ENCODE results near the gene INIP. TPM values are rescaled to one million over a fixed set of nuclear protein-coding genes. Genes with fewer than 3 reads are reported as not detected.

Gene INIP
- total RNA-seq, 1 experiment from 2014 or later: 63.7 TPM

DNA sequence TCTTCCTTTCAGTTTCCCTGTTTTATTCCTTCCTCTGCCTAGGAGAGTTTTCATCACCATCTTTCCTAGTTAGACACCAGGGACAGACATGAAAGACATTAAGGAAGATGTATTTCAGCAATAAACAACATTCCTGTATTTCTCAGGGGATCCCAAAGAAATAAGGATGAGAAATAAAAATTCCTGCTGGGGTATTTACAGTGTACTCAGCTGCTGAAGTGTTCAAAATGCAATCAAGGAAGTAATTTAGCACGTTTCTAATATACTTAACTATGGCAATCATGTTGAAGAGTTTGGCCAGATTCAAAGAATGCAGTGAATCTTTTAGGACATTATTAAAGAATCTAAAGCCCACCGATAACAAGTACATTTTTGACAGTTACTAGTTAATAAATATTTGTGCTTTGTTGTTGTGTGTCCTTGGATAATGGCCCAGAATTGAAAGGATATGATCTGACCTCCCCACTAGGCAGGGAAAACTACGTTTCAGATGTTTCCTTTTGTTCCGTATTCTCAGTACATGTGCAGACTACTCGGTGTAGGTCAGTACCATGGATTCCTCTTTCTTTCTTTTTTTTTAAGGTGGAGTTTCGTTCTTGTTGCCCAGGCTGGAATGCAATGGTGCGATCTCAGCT lies 46.8 kb downstream of the INIP start:
- DNase-seq (ENCODE audit: low read depth): no peak

DNA sequence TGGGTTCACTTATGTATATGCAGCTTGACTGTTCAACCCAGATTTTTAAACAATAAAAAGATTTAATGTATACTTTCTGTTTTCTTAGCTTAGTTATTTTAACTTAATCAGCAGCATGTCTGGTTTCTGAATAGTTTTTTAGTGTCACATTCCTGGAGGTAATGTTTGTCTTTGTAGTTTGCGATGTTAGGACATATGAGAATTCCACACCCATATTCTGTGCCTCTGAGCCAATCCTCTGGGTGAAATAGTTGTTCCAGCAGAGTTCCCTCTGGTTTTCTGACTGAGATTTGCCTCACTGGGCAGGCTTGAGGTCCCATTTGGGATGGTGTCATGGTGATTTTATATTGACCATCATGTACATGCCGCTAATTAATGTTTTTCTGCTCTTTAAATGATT lies 48.6 kb downstream of the INIP start:
- DNase-seq (ENCODE audit: low read depth): no peak

DNA sequence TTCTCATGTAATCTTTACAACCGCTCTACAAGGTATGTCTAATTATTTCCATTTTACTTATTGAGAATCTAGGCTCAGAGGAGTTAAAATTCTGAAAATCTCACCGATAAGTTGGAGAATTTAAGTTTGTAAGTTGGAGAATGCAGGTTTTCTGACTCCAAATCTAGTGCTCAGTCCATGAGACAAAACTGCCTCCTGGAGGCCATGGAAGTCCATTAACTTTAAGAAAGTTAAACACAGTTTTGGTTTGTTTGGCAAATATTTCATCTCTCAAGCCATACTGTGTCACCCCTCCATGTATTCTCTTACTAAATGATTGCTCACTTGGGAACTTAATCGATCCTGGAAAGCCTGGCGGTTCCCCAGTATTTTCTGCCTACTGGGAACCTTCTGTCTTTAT lies 52.6 kb downstream of the INIP start:
- no peak for DNase-seq (ENCODE audit: low read depth)

DNA sequence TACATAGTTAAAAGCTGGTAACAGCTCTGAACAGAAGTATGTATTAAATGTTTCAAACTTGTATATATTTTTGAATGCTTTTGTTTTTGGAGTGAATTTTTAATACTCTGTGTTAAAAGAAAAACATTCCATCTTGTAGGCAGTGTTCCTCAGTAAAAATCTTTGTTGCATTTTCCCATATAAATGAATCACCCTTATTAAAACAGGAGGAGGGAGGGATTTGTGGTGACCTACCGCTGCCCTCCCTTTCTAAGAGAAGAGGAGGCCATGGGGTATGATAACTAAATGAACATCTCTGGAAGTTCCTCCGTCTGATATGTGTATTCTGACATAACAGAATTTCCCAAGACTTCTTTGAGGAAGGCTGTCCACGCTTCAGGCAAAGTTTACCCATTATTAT lies 53.4 kb downstream of the INIP start:
- DNase-seq (ENCODE audit: low read depth): no peak

DNA sequence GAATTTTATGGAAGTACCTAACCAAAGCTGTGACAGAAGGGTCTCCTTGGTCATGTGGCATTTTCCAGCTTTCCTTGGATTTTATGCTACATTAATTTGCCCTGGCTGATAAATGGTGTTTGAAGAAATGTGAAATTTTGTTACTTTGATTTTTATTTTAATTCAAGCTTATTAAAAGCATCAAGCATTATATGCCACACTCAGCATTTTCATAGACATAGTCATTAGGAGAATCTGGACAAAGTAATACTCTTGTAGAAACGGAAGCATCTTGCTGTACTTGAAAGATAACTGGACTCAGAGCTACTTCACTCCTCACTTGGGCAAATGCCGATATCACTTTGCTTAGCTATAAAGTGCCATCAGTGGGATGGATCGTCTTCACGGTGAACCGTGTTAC lies 54.2 kb downstream of the INIP start:
- DNase-seq (ENCODE audit: low read depth): no peak

DNA sequence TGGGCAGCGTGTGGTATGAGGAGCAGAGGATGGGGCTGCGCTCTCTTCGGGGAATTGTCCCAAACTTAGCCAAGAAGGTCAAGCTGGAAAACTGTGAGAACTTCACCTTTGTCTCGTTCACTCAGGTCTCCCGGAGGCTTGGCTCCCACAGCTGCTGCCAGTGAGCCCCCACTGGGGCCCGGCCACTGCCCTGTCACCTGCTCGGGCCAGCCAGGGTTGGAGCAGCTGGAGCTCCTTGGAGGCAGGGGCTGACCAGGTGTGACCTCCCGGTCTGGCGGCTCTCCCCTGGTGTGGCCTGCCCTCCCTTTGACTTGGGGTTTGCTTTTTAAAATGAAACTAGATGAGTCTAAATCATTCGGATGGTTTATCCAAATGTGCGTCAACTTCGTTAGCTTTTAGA lies 58.0 kb downstream of the INIP start:
- DNase-seq (ENCODE audit: low read depth): no peak

DNA sequence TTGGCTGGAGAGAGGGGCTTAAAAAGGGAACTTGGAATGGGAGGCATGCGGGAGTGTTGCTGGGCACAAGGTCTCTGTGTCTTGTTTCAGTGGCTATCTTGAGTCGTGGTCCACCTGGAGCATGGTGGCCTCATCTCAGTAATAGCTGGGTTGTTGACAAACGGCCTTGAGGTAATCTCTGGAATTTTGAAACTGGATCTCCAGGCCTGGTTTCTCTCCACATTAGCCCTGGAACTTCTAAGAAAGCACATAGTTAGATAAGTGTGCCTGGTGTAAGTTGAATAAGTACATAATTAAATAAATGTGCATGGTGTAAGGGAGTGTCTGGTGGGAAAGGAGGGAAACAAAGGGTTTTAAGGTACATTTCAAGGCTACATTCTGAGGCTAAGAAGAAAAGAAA lies 62.2 kb downstream of the INIP start:
- no peak for DNase-seq (ENCODE audit: low read depth)

DNA sequence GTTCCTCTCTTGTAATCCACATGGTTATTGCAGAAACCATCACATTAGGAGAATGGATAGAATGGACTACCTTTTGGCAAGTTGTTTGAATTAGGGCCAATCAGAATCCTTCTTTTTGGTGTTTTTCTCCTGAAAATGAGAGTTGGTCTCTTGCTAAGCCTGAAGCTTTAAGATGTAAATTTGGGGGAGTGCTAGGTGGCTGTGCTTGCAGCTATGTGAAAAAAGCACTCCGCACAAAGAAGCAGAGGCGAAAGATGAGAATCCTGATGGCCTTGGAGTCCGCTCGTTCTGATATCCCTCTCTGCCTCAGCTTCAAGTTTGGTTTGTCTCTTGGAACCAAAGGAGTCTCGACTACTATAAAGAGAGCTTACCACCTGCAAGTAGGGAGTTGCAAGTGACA lies 63.6 kb downstream of the INIP start:
- no peak for DNase-seq (ENCODE audit: low read depth)

DNA sequence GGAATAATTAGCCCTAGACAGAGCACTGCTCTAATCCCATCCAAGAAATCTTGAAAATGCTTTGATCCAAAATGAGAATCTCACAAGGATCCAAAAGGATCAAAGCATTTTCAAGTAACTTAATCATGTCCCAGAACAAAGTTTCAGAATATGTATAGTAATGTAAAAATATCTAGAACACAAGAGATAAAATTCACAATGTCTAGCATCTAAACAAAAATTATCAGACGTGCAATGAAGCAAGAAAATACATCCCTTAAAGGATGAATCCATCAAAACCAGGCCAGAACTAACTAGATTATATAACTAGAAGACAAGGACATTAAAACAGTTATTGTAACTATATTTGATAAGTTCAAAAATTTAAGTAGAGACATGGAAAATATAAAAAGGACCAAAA lies 69.3 kb downstream of the INIP start:
- no peak for DNase-seq (ENCODE audit: low read depth)

DNA sequence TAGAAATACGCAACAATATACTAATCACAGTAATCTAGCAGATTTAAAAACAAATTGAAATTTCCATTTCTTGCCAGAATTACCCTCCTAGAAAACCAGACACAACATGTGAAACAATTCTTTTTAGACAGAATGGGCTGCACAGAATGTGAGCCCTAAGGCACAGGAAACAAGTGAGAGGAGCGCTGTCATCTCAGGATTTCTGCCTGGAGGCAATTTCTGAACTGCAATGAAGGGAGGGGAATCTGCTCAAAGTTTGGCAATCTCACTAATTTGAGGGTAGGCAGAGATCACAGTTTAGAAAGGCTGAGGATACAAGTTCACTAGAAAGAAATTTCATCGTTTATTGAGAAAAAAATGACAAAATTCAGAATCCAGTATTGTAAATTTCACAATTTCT lies 70.3 kb downstream of the INIP start:
- no peak for DNase-seq (ENCODE audit: low read depth)

DNA sequence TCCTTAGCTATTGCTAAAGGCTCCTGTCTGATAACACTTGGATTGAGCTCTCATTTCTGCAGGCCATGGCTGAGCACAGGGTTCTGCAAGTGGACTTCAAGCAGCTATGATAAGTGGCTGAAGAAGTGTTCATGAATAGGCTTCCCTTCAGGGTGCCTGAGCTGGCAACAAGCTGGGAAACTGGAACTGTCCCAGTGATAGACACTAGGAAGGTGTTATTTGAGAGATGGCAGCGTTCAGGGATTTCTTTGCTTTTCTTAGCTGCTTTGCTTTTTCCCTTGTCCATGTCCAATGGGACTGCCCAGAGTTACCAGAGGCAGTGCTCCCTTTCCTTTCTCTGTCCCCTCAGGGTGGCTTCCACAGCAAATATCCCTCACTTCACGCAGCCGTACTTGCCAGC lies 75.8 kb downstream of the INIP start:
- no peak for DNase-seq (ENCODE audit: low read depth)

DNA sequence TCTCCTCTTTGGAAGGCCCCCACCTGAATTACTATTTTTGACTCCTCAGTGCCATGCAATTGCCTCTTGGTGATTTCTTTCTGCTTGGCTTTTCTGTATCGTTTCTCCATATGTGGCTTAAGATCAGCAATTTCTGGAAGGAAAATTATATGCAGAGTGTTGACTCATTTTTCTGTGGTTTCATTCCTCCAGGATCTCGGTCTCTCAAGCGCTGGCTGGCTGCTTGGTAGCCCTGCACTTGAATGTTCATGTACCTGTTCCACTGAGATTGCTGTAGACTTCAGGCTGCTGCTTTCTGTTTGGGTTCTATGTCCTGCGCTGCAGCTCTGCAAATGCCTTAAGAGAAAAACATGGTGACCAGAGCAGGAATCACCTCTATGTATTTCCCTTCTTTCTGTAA lies 77.6 kb downstream of the INIP start:
- no peak for DNase-seq (ENCODE audit: low read depth)

Other genes starting within 250 kb of the INIP start
- 4.4 TPM in 2 replicates for gene KIAA1958, start 231.3 kb downstream of the INIP start, total RNA-seq (2014; rRNA removed; shearing (Covaris generic))
- 15.2 and 17.1 TPM in 2 replicates for gene SNX30, start 32.6 kb upstream of the INIP start, total RNA-seq (2014; rRNA removed; shearing (Covaris generic))
- gene SLC46A2, start 172.8 kb upstream of the INIP start, total RNA-seq (2014; rRNA removed; shearing (Covaris generic)): not detected in 2 replicates